GM18858 (cell line): ENCODE data around the gene SLC6A9.
A peak's percentile ranks its signal among the peaks of the same experiment; 100 is the strongest.

Experiments used
- ATAC-seq: cut with Tn5 transposase; IDR thresholded peaks from one replicate; pipeline ENCODE4 v1.9.1; 2021; ENCODE audit not compliant: unreplicated experiment

Gene SLC6A9

GRCh38 chr1:44029911-44030604 is 1.2 kb downstream of the SLC6A9 start:
- ATAC-seq = peak; percentile 67

DNA sequence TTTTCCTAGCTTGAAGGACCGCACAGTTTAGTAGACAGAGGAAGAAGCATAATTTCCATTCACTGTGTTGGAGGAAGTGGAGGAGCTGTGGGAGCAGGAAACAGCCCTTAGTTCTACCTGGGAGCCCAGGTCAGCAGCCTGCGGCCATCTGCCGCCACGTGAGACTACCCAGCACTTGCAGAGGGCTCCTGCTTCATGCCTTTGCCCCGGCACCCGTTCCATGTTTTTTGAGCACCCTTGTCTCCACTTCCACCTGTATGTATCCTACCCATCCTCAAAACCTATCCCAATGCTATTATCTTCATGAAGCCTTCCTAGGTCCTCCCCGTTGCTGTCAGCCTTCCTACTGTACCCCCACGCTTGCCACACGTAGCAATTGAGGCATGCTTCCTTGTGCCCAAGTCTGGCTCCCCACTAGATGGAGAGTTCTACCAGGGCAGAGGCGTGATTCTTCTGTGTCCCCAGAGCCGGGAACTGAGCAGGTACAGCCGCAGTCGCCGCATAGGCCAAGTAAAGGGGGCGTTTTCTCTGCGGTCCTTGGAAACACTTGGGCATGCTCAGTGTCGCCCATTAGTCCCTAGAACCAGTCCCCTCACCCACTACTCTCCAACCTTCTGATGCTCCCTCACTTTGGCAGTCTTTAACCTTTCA is 1.9 kb downstream of the SLC6A9 start:
- ATAC-seq = peak; percentile 6

DNA sequence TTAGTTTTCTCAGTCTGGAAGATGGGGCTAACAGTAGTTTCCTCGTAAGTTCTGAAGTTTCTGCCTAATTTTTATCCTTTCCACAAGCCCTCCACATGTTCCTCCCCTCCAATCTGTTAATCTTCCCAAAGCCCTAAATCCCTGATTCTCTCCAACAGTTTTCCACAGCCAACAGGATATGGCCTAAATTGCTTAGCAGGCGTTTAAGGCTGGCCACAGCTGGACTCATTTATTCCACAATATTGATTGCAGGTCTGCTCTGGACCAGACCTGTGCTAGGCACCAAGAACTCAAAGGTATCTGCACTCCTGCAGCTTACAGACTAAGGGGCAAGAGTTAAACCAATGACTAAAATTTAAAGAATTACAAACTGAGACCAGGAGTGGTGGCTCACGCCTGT is 3.9 kb downstream of the SLC6A9 start:
- no peak for ATAC-seq

GRCh38 chr1:44025816-44026215 is 5.4 kb downstream of the SLC6A9 start:
- ATAC-seq = no peak

DNA sequence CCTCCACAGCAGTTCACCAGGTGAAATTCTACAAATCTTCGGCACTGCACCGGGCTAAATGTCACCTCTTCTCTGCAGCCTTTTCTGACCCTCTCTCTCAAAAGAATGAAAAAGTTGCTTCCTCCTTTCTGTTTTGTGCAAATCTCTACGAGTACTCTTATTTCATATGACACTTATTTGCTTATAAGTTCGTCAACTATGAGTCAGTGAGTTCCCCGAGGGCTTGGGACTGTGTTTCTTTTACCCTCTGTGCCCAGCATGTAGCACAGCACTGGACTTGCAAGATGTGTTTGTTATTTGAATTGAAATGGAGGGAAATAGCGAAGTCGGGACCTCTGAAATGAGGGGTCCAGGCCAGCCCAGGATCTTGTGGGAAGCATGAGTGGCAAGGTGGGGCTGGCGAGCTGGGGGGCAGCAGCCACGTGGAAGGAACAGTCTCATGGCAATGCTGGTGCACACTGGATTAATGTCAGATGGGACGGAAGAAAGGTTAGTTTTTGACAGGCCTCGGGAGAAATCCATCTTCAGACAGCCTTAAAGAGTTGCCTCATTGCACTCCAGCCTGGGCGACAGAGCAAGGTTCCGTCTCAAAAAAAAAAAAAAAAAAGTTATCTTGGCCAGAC is 6.2 kb downstream of the SLC6A9 start:
- ATAC-seq = no peak

DNA sequence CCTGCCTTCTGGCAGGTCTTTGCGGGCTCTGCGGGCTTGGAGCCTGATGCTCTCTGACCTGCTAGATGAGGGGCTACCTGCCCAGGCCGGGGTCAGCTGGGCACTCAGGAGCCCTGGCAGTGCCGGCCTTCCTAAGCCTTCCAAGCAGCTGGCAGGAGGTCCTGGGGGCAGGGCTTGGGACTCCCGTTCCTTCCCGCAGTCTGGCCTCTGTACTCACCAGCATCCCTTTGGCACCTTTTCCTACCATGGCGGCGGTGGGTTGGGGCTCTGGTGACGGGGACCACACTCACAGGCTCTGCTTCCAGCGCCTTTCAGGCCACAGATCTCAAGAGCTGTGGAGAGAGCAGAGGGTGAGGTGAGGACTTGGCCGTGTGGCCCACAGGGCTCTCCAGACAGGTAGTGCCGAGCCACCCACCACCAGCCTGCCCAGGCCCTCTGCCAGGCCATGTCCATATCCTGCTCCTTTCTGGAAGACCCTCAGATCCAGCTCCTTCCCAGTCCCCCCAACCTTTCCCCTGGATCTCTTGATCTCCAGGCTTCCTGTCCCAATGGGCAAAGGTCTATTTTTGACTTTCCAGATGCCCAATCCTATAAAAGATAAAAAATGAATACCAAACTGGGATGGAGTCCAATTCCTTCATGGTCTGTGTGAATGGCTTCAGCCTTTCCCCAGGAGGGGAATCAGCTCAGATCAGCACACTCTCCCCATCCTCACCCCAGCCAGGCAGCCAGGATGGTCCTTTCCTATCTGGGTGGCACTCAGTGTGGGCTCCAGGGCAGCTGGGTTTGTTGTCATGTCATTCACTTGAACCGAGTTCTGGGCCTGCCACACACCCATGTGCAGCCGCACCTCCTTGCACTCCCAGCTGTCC is 7.0 kb downstream of the SLC6A9 start:
- no peak for ATAC-seq

DNA sequence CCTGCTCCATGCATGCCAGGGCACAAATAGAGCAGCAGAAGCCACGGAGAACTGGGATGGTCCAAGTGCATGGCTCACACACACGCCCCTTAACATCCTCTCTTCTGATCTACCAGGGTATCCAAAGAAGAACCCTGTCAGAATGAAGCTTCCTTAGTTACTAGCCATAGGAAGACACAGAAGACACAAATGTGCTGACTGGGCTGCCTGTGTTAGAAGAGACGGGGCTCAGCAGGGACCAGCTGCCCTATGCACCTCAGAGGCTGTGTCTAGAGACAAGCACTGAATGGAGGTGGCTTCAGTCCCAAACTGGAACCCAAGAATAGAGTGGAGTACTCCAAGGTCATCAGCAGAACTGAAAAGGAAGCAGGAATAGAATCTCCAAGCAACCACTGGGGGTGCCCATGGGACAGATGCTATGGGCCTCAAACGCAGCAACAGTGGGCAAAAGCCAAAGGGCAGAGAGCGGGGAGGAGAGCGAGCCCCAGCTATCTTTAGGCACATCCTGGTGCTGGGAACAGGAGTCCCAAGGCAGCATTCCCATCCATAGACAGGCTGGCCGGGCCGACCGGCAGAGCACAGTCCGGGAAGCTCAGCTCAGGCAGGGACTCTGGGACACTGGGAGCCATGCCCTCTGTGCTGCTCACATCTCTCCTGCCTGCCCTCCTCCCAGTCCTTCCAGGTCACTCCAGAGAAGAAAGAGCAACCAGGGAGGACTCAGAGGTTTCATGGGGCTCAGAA is 9.5 kb downstream of the SLC6A9 start:
- no peak for ATAC-seq

DNA sequence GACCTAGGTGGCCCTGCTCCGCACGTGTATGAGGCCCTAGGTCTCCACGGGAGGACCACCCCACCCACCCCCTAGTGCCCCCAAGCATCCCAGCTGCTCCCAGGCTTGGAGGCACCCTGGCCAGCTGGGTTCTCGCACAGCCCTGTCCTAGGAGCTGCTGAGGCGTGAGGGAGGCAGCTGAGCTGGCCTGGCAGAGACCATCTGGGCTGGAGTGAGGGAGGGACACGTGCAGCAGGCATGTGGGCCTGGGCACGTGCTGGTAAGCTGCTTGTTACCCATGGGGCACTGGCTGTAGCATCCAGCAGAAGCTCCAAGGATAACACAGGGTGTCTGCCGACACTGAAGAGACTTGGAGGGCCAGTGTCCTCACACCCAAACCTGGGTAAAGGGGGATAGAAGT is 10.1 kb downstream of the SLC6A9 start:
- no peak for ATAC-seq

DNA sequence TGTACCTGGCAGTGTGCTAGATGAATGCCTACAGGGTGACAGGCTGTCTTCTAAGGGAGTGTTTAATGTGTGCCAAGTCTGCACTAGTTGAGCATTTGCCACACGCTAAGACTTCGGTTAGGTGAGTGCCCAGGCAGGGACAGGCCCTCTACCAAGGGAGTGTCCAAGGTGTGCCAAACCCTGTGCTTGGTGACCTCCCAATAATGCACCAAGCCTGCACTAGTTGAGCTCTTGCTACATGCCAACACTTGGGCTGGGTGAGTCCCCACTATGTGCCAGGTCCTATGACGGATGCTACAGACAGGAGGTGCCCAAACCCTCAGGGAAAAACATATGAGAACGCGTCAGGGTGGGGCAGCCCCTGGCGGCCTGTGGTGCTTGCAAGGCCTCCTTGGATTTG is 10.8 kb downstream of the SLC6A9 start:
- ATAC-seq = no peak

DNA sequence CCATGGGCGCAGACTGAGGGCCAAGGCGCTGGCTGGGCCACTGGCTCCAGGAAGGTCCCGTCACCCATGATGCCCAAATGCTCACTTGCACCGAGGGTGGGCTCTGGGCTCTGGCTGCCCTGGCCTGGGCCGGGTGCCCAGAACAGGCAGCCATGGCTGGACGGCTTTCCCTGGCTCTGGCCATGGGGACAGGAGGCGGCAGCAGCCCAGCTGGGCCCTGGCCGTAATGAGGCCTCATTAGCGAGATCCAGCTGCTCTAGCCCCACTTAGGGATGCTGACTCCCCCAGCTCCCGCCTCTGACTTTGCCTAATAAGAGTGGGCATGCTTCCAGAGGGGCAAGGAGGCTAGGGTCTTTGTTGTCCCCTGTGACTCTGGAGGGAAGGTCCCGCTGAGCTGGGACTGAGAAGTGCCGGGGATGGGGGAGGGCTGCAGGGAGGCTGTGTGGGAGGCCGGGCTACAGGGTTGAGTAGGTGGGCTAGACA is 11.8 kb downstream of the SLC6A9 start:
- ATAC-seq = no peak

DNA sequence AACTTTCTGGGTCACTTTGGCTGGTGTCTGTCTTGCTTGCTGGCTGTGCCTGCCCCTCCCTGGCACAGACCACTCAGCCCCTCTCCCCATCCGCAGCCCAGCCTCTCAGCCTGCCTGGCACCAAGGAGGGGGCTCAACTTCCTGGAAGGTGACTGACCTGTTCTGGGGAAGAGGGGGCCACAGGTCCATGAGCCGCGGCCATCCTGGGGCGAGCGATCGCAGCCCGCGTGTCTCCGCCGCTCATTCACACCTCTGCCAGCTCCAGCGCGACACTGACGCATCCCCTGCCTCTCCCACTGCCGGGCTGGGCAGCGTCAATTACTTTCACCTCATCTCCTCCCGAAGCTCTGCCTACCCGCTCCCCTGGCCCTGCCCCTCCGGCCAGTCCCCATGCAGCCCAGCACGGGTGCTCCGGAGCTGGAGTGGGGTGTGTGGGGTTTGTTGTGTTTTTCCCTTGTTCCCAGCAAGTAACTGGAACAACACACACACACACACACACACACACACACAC is 14.3 kb downstream of the SLC6A9 start:
- no peak for ATAC-seq

DNA sequence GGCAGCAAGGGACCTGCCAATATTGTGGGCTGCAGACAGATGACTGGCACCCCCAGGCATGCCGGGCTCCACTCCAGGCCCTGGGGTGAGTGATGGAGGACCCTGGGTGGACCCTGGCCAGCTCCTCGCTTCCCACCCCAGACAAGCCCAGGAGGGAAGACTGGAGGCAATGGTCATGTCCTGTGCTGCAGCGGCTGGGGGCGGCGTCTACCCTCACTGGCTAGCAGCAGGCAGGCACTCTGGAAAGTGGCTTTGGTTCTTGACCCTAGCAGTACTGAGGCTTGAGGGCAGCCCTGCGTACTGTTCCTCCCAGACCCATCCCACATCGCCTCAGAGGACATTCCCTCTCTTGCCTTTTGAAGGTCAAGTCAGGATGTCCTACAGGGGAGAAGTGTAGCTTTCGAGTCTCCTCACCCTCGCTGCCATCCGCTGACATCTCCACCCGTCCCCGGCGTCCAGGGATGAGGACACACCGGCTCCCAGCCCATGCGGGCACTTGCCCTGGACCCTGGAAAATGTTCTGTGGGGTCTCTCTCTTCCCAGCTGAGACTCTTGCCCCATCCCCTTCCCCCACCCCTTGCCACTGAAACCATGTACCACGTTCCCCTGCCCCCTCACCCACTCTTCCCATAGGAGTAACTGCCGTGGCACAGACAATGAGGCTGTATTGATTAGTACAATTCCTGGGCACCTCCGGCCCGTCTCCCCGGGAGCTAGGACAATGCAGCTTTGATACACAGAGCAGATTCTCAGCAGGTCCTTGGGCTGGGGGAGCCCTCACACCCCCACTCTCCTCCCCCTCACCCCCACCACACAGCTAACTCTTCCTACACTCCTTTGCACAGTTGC is 15.0 kb downstream of the SLC6A9 start:
- no peak for ATAC-seq

GRCh38 chr1:44015206-44015605 is 16.1 kb downstream of the SLC6A9 start:
- ATAC-seq = no peak

- ATAC-seq = no peak
Measured at GRCh38 chr1:44014365-44015104, 16.7 kb downstream of the SLC6A9 start.

DNA sequence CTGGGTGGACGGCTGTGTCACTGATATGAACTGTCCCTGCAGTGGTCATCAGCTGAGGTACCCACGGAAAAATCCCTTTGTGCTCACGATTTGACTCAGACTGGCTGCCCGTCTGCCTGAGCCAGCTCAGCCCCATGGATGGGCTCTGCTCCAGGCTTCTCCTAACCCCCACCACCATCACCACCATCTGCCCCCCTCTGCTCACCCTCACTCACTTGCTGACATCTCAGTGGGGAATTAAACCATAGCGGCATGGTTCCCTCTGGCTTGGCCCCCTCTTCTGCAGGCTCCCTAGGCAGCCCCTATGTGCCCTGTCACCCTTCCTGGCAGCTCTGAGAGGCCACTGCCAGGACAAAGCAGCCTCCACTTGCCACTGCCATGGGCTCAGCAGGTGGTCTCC is 17.3 kb downstream of the SLC6A9 start:
- ATAC-seq = no peak

- ATAC-seq = no peak
Measured at GRCh38 chr1:44012941-44013609, 18.2 kb downstream of the SLC6A9 start.

GRCh38 chr1:44012404-44012803 is 18.9 kb downstream of the SLC6A9 start:
- no peak for ATAC-seq

DNA sequence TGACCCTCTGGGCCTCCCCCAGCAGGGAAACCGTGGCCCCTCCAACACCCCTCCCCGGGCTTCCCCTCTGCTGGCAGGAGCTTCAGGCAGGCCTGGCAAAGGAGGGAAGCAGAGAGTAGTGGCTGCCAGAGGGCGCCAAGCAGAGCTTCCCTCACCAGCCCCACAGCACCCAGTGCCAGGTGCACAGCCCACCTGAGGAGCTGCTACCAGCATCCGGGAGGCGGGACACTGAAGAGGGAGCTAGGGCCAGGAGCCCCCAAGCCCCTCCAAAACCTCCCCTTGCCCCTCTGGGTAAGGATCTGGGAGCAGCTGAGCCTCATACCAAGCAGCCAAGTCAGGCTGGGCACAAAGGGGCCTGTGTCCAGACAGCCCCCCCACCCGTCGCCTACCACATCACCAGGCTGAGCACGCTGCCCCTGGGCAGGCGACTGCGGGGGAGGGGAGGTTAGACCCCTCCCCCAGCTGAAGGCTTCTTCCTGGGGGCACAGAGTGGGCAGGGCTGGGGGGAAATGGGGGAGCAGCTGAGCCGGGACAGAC is 20.3 kb downstream of the SLC6A9 start:
- no peak for ATAC-seq
